ENCODE data around the gene MSI2. TPM values are rescaled to one million over a fixed set of nuclear protein-coding genes. Genes with fewer than 3 reads are reported as not detected.

Gene MSI2
- polyA plus RNA-seq, 1 of the 3 experiments (the other 2 are of a cell fraction), result 24.1 TPM

- H3K9me3 ChIP-seq, result no peaks in the 10 kb centered on the region
- H3K9me2 ChIP-seq, result no peaks in the 10 kb centered on the region
- no peak overlapping the region for H3K9ac ChIP-seq
- no peaks in the 10 kb centered on the region for H4K20me1 ChIP-seq (ENCODE audit: insufficient read depth)
- H3K27me3 ChIP-seq (ENCODE audit: insufficient read depth), result no peaks in the 10 kb centered on the region
- H3K27ac ChIP-seq (ENCODE audit: low read depth in 2 of 2, low read length in 1 of 2), result peak overlapping the region in 1 of 2 experiments; percentile 100; a peak in 2 of 4 replicates
- H3K79me2 ChIP-seq (ENCODE audit: insufficient read depth), result no peaks in the 10 kb centered on the region
- 94% methylated on average over 6 of the region's 6 CpGs for WGBS (ENCODE audit: low lambda C conversion rate)
- DNase-seq, result no peak
- peaks cover 8% of the 10 kb centered on the region for H3F3A ChIP-seq (replicated peaks; ENCODE audit: insufficient read depth)
- no peak overlapping the region for H3K4me2 ChIP-seq
- TF ChIP-seq CTCF (IDR thresholded peaks at IDR 0.05) (no peak), ELF1 (IDR thresholded peaks at IDR 0.05) (no peak), IRF3 (IDR thresholded peaks at IDR 0.05; ENCODE audit: low read depth, low read length) (no peak), PBX3 (IDR thresholded peaks at IDR 0.05) (no peak), EP300 (IDR thresholded peaks at IDR 0.05; ENCODE audit: borderline replicate concordance in 1 of 2, low read depth in 1 of 2, low read length in 1 of 2) (no peak), FOXJ3 (CRISPR knock-in tag; IDR thresholded peaks at IDR 0.05) (no peak), TCF12 (IDR thresholded peaks at IDR 0.05) (no peak), FOSL2 (IDR thresholded peaks at IDR 0.05; ENCODE audit: borderline replicate concordance, low read depth) (no peak), RAD21 (IDR thresholded peaks at IDR 0.05; ENCODE audit: low read length) (no peak), TEAD4 (IDR thresholded peaks at IDR 0.05; ENCODE audit: borderline replicate concordance, insufficient read depth) (no peak), YY1 (IDR thresholded peaks at IDR 0.05; ENCODE audit: low read depth) (no peak), EZH2phosphoT487 (IDR thresholded peaks at IDR 0.05; ENCODE audit: borderline replicate concordance, low read depth) (no peak), NRF1 (IDR thresholded peaks at IDR 0.05; ENCODE audit: low read depth, low read length) (no peak), RCOR1 (IDR thresholded peaks at IDR 0.05; ENCODE audit: low read length) (no peak), ZBTB33 (IDR thresholded peaks at IDR 0.05; ENCODE audit: borderline replicate concordance, low read depth) (no peak), MEF2A (IDR thresholded peaks at IDR 0.05; ENCODE audit: borderline replicate concordance, low read depth) (no peak), NFIC (IDR thresholded peaks at IDR 0.05; ENCODE audit: borderline replicate concordance) (no peak), MXI1 (IDR thresholded peaks at IDR 0.05; ENCODE audit: low read depth, low read length) (no peak)
- ChIA-PET POLR2A (interaction anchor here (0.9 to 7.7 kb wide), 3 partner anchors 41 to 66 kb away, joined by 4 to 44 read pairs (median 7); no protein-coding TSS in a partner anchor), CTCF (interaction anchor here (0.7 to 10.4 kb wide), 7 partner anchors 13 to 113 kb away, joined by 3 to 112 read pairs (median 4); no protein-coding TSS in a partner anchor)
- H3K4me1 ChIP-seq (ENCODE audit: control insufficient read depth in 1 of 2, insufficient read depth in 2 of 2, low read depth in 1 of 2, low read length in 1 of 2), result peaks cover 25 to 98% of the 10 kb centered on the region in 2 experiments
- H3K36me3 ChIP-seq (replicated peaks in 1 of 2; ENCODE audit: control insufficient read depth in 1 of 2, insufficient read depth in 2 of 2, low read length in 1 of 2), result peaks cover 3 to 6% of the 10 kb centered on the region in 2 experiments
- no peak overlapping the region for H3K4me3 ChIP-seq (ENCODE audit: low read depth in 2 of 2, low read length in 1 of 2)
- no peak overlapping the region for H2AFZ ChIP-seq (ENCODE audit: low read depth)
These were observed 410.6 kb downstream of the MSI2 start for GRCh38 chr17:57666946-57667345.
